IPS DF 6.9 (cell line): ENCODE results near the gene LRPPRC.

Experiments used
- DNase-seq: peaks from one replicate; pipeline ENCODE4 v3.0.0-alpha.2; 2013; ENCODE audit warnings: low read depth, low spot score
- H3K27ac ChIP-seq: one replicate; pipeline ENCODE4 v1.5.1; 2013; ENCODE audit warnings: low read length, control low read depth
- H3K27me3 ChIP-seq: 2 replicates; pipeline ENCODE4 v1.6.1; 2013; ENCODE audit warnings: mild to moderate bottlenecking, low read length; ENCODE audit not compliant: control insufficient read depth, insufficient read depth
- H3K36me3 ChIP-seq: 2 replicates; pipeline ENCODE4 v1.6.1; 2013; ENCODE audit warnings: low read length; ENCODE audit not compliant: control insufficient read depth, insufficient read depth
- H3K4me1 ChIP-seq: 2 replicates; pipeline ENCODE4 v1.6.1; 2013; ENCODE audit warnings: low read length; ENCODE audit not compliant: control insufficient read depth, insufficient read depth
- H3K4me3 ChIP-seq: 2 replicates; pipeline ENCODE4 v1.5.1; 2013; ENCODE audit warnings: mild to moderate bottlenecking, low read length
- H3K9me3 ChIP-seq: 2 replicates; pipeline ENCODE4 v1.6.1; 2013; ENCODE audit warnings: low read length, inconsistent platforms; ENCODE audit not compliant: control insufficient read depth, insufficient read depth
- WGBS: extraction: QIAGEN DNeasy Blood & Tissue Kit; methylation state at CpG from one replicate; pipeline ENCODE4 v1.1.7; 2013; ENCODE audit warnings: mixed read lengths, missing lambda C conversion rate; ENCODE audit not compliant: insufficient read length, insufficient coverage; 5-methylcytosine and 5-hydroxymethylcytosine counted together

Gene LRPPRC

GRCh38 chr2:44010266-44010665 is 14.5 kb upstream of the LRPPRC start:
- no CpG with 5 or more reads among the region's 7 CpGs for WGBS
- Histone ChIP-seq H3K27ac (no peak overlapping the region), H3K27me3 (no peaks in the 10 kb centered on the region), H3K36me3 (no peaks in the 10 kb centered on the region), H3K4me1 (0 out of 2 replicates have a peak, but pooled peaks cover 1% of the 10 kb centered on the region), H3K9me3 (no peaks in the 10 kb centered on the region; the same call in 1 of the 2 replicates), H3K4me3 (no peak overlapping the region)
- DNase-seq, result no peak

DNA sequence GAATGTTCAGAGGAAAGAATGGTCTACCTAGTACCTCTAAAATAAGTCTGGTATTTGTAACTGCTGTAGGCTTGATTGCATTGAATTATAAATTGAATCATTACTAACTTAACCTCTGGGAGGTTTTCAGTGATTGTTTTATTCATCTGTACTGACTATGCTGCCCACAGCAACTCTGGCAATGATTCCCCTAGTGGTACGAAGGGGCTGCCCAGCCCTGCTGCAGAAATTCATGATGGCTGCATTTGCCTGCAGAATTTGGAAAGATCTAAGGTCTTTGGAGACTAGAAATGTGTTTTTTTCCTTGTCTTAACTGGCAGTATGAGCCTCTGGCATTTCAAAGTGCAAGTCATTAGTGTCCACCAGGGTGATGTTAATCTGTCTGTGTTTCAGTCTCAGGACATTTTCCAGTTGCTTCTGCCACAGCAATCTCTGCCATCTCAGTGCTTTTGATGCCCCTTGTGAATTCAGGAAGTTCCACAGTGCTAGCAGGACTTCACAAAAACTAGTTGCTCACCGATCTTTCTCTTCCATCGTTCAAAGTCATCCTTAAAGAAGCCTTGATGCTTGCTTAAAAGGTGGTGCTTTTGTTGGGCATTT is 13.4 kb upstream of the LRPPRC start:
- no CpG with 5 or more reads among the region's 3 CpGs for WGBS

DNA sequence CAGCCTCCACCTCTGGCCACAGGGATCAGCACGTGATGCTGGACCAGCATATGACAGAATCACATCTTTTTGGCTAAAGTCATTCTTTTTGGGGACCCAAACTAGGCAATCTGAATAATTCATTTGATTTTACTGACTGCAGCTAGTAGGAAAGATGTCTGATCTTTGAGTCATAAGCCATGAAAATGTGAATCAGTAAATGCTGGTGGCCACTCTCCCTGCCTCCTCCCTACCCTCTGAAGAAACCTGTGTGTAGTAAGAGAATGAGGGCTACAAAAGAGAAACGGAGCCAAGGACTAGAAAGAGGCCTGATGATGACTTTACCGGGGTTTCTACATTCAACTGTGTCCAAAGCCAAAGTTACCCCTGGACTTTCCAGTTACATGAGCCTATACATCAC is 10.1 kb upstream of the LRPPRC start:
- H3K4me3 ChIP-seq, result no peak overlapping the region
- DNase-seq, result no peak
- H3K4me1 ChIP-seq, result no peaks in the 10 kb centered on the region
- WGBS, result no CpG with 5 or more reads among the region's 3 CpGs
- no peaks in the 10 kb centered on the region for H3K27me3 ChIP-seq
- no peak overlapping the region for H3K27ac ChIP-seq
- H3K36me3 ChIP-seq, result no peaks in the 10 kb centered on the region
- H3K9me3 ChIP-seq, result no peaks in the 10 kb centered on the region; the same call in 1 of the 2 replicates

More for the DNA sequence above, 13.4 kb upstream of the LRPPRC start:
- Histone ChIP-seq H3K4me3 (no peak overlapping the region), H3K36me3 (no peaks in the 10 kb centered on the region), H3K27ac (no peak overlapping the region), H3K4me1 (no peaks in the 10 kb centered on the region), H3K27me3 (no peaks in the 10 kb centered on the region), H3K9me3 (no peaks in the 10 kb centered on the region; the same call in 1 of the 2 replicates)
- no peak for DNase-seq

- WGBS, result no CpG with 5 or more reads among the region's 3 CpGs
- DNase-seq, result no peak
- H3K27ac ChIP-seq, result no peak overlapping the region
- no peaks in the 10 kb centered on the region for H3K4me1 ChIP-seq
- no peaks in the 10 kb centered on the region for H3K36me3 ChIP-seq
- H3K27me3 ChIP-seq, result no peaks in the 10 kb centered on the region
- H3K4me3 ChIP-seq, result no peak overlapping the region
- H3K9me3 ChIP-seq, result no peaks in the 10 kb centered on the region
Observed at GRCh38 chr2:44004735-44005602, 9.2 kb upstream of the LRPPRC start.

- Histone ChIP-seq H3K27me3 (no peaks in the 10 kb centered on the region), H3K4me1 (peaks cover 2% of the 10 kb centered on the region; the same call in 1 of the 2 replicates), H3K4me3 (no peak overlapping the region), H3K36me3 (no peaks in the 10 kb centered on the region), H3K27ac (no peak overlapping the region), H3K9me3 (no peaks in the 10 kb centered on the region)
- no peak for DNase-seq
- no CpG with 5 or more reads among the region's 1 CpG for WGBS
Observed at GRCh38 chr2:44001716-44002115, 5.9 kb upstream of the LRPPRC start.

- Histone ChIP-seq H3K4me1 (peaks cover 2% of the 10 kb centered on the region; the same call in 1 of the 2 replicates), H3K27ac (no peak overlapping the region), H3K27me3 (no peaks in the 10 kb centered on the region), H3K36me3 (no peaks in the 10 kb centered on the region), H3K4me3 (no peak overlapping the region), H3K9me3 (no peaks in the 10 kb centered on the region)
- DNase-seq, result no peak
- no CpG with 5 or more reads among the region's 4 CpGs for WGBS
Observed at GRCh38 chr2:43998263-43998662, 2.5 kb upstream of the LRPPRC start.

DNA sequence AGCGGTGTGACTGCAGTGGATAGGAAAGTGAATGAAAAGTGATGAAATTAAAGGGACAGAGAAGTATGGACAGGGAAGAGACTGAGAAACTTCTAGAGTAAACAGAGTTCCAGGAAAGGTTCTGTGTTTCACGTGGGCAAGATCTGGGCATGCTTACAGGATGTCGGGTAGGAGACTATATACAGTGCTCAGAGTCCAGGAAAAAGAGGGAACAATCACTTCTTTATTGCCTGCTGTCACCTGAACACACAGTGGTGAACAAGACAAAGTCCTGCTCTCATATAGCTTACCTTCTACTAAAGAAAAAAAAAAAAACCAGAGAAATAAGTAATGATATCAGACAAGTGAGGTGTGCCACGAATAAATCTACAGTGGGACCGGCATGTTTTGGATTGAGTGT is 2.4 kb downstream of the LRPPRC start:
- H3K4me1 ChIP-seq, result peaks cover 2% of the 10 kb centered on the region; the same call in 1 of the 2 replicates
- no peaks in the 10 kb centered on the region for H3K27me3 ChIP-seq
- WGBS, result no CpG with 5 or more reads among the region's 5 CpGs
- H3K9me3 ChIP-seq, result no peaks in the 10 kb centered on the region
- no peak overlapping the region for H3K4me3 ChIP-seq
- no peak overlapping the region for H3K27ac ChIP-seq
- peaks cover 5% of the 10 kb centered on the region; the same call in 1 of the 2 replicates for H3K36me3 ChIP-seq
- no peak for DNase-seq

- no peaks in the 10 kb centered on the region for H3K4me1 ChIP-seq
- no peak overlapping the region for H3K27ac ChIP-seq
- peaks cover 5% of the 10 kb centered on the region; the same call in 1 of the 2 replicates for H3K36me3 ChIP-seq
- no peak overlapping the region for H3K4me3 ChIP-seq
- H3K27me3 ChIP-seq, result no peaks in the 10 kb centered on the region
- WGBS, result no CpG with 5 or more reads among the region's 4 CpGs
- H3K9me3 ChIP-seq, result no peaks in the 10 kb centered on the region
- no peak for DNase-seq
Observed at GRCh38 chr2:43989545-43989944, 6.2 kb downstream of the LRPPRC start.

DNA sequence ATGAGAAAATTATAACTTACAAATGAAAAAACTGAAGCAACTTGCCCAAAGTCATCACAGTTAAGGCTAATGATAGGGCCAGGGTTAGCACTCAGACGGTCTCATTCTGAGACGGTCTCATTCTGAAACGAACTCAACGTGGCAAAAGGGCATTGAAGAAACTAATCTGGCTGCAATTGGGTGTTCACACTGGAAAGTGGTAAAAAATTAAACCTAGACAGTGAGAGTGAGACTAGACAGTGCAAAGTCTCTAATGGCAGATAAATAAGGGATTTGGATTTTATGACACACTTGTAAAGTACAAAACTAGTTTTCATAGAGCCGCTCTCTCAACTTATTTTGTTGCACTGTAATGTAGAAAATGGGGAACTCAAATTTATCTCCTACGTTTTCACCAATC is 9.2 kb downstream of the LRPPRC start:
- no peak for DNase-seq
- H3K9me3 ChIP-seq, result no peaks in the 10 kb centered on the region
- H3K4me3 ChIP-seq, result no peak overlapping the region
- WGBS, result no CpG with 5 or more reads among the region's 6 CpGs
- H3K4me1 ChIP-seq, result no peaks in the 10 kb centered on the region
- H3K27ac ChIP-seq, result no peak overlapping the region
- H3K27me3 ChIP-seq, result no peaks in the 10 kb centered on the region
- peaks cover 3% of the 10 kb centered on the region; the same call in 1 of the 2 replicates for H3K36me3 ChIP-seq

DNA sequence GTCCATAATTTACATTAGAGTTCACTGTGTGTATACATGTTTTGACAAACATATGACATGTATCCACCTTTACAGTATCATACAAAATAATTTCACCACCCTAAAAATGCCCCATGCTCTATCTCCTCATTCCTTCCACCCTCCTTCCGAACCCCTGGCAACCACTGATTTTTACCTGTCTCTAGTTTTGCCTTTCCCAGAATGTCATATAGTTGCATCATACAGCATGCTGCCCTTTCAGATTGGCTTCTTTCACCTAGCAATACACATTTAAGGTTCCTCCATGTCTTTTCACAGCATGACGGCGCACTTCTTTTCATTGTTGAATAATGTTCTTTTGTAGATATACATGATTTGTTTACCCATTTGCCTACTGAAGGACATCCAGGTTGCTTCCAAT is 10.4 kb downstream of the LRPPRC start:
- H3K4me3 ChIP-seq, result no peak overlapping the region
- no peaks in the 10 kb centered on the region for H3K27me3 ChIP-seq
- H3K4me1 ChIP-seq, result no peaks in the 10 kb centered on the region
- no peaks in the 10 kb centered on the region for H3K9me3 ChIP-seq
- no peak for DNase-seq
- WGBS, result no CpG with 5 or more reads among the region's 3 CpGs
- H3K27ac ChIP-seq, result no peak overlapping the region
- H3K36me3 ChIP-seq, result peaks cover 6% of the 10 kb centered on the region; the same call in 1 of the 2 replicates
